GM12873 (cell line): ENCODE data around the gene SPIRE1.

Experiments used
- CTCF ChIP-seq: IDR thresholded peaks from 2 replicates; pipeline ENCODE4 v1.5.1; 2012; ENCODE audit warnings: low read depth, mild to moderate bottlenecking, moderate library complexity, low read length, control low read depth; ENCODE audit not compliant: insufficient read depth; ENCODE audit errors: missing control alignments

SPIRE1 gene

GRCh38 chr18:12423820-12424219 lies 234.1 kb downstream of the SPIRE1 start:
- no peak for TF ChIP-seq CTCF

GRCh38 chr18:12423393-12423792 lies 234.5 kb downstream of the SPIRE1 start:
- no peak for TF ChIP-seq CTCF

- TF ChIP-seq CTCF: peak; percentile 23
Measured at GRCh38 chr18:12422936-12423335, 235.0 kb downstream of the SPIRE1 start.

- no peak for TF ChIP-seq CTCF
Measured at GRCh38 chr18:12421732-12422131, 236.2 kb downstream of the SPIRE1 start.

GRCh38 chr18:12420821-12421421 lies 237.0 kb downstream of the SPIRE1 start:
- no peak for TF ChIP-seq CTCF

GRCh38 chr18:12417687-12418086 lies 240.2 kb downstream of the SPIRE1 start:
- no peak for TF ChIP-seq CTCF

GRCh38 chr18:12416098-12416729 lies 241.7 kb downstream of the SPIRE1 start:
- TF ChIP-seq CTCF: no peak
